ENCODE results near the gene TAGLN2. TPM values are rescaled to one million over a fixed set of nuclear protein-coding genes. Genes with fewer than 3 reads are reported as not detected.

TAGLN2 gene
- total RNA-seq, 4 donors from 2014 or later = 65.1 to 235 (median 168) TPM

- H3K27me3 ChIP-seq = no peaks in the 10 kb centered on the region
- no peak for DNase-seq
- H3K27ac ChIP-seq = no peak overlapping the region
- WGBS, 2 donors (ENCODE audit: low coverage in 1 of 2) = 87 to 89% methylated on average over 21 to 48 of the region's 48 CpGs
- H3K36me3 ChIP-seq = no peaks in the 10 kb centered on the region
- intact Hi-C loops (cut with DNase I; ENCODE audit: low total_unique reads) = no loop called here
- in situ Hi-C loops (cut with MboI; ENCODE audit: low pct_ligation_motif_present in 1 of 4, low pct_unique_long_range_greater_than_20kb in 1 of 4, low sequenced_read_pairs in 3 of 4) = loop anchor here in 1 of 4 donors (10.0 kb wide), 1 partner anchor 75 kb away; no protein-coding TSS in a partner anchor
- peaks cover 0 to 10% (median 7%) of the 10 kb centered on the region in 4 donors for H3K4me1 ChIP-seq
- TF ChIP-seq EP300 (IDR thresholded peaks at IDR 0.05; ENCODE audit: low read depth) (no peak), CTCF (IDR thresholded peaks at IDR 0.05) (no peak), POLR2A (IDR thresholded peaks at IDR 0.05) (no peak), POLR2AphosphoS5 (IDR thresholded peaks at IDR 0.05) (no peak)
- H3K9me3 ChIP-seq = no peaks in the 10 kb centered on the region
- no peak overlapping the region for H3K4me3 ChIP-seq
Observed at GRCh38 chr1:159929155-159930051, 4.1 kb upstream of the TAGLN2 start.

GRCh38 chr1:159928491-159929050, 3.3 kb upstream of the TAGLN2 start:
- Histone ChIP-seq H3K27me3 (no peaks in the 10 kb centered on the region), H3K4me1 (peaks cover 0 to 15% (median 13%) of the 10 kb centered on the region in 4 donors), H3K4me3 (no peak overlapping the region), H3K27ac (no peak overlapping the region), H3K36me3 (no peaks in the 10 kb centered on the region), H3K9me3 (no peaks in the 10 kb centered on the region)
- 90 to 100% methylated on average over 3 to 7 of the region's 18 CpGs for WGBS, 2 donors (ENCODE audit: low coverage in 1 of 2)
- no peak for DNase-seq
- in situ Hi-C loops (cut with MboI; ENCODE audit: low pct_ligation_motif_present in 1 of 4, low pct_unique_long_range_greater_than_20kb in 1 of 4, low sequenced_read_pairs in 3 of 4) = no loop called here
- intact Hi-C loops (cut with DNase I; ENCODE audit: low total_unique reads) = no loop called here
- TF ChIP-seq POLR2AphosphoS5 (IDR thresholded peaks at IDR 0.05) = no peak
- no peak for TF ChIP-seq POLR2A (IDR thresholded peaks at IDR 0.05)
- no peak for TF ChIP-seq EP300 (IDR thresholded peaks at IDR 0.05; ENCODE audit: low read depth)
- TF ChIP-seq CTCF (IDR thresholded peaks at IDR 0.05) = no peak

GRCh38 chr1:159927849-159928431, 2.6 kb upstream of the TAGLN2 start:
- Histone ChIP-seq H3K36me3 (no peaks in the 10 kb centered on the region), H3K27me3 (no peaks in the 10 kb centered on the region), H3K9me3 (no peaks in the 10 kb centered on the region), H3K27ac (no peak overlapping the region), H3K4me3 (no peak overlapping the region), H3K4me1 (peaks cover 1 to 22% (median 19%) of the 10 kb centered on the region in 4 donors)
- in situ Hi-C loops (cut with MboI; ENCODE audit: low pct_ligation_motif_present in 1 of 4, low pct_unique_long_range_greater_than_20kb in 1 of 4, low sequenced_read_pairs in 3 of 4) = no loop called here
- TF ChIP-seq EP300 (IDR thresholded peaks at IDR 0.05; ENCODE audit: low read depth) (no peak), POLR2A (IDR thresholded peaks at IDR 0.05) (no peak), CTCF (IDR thresholded peaks at IDR 0.05) (no peak), POLR2AphosphoS5 (IDR thresholded peaks at IDR 0.05) (no peak)
- intact Hi-C loops (cut with DNase I; ENCODE audit: low total_unique reads) = no loop called here
- DNase-seq = no peak
- 75 to 83% methylated on average over 2 to 13 of the region's 13 CpGs for WGBS, 2 donors (ENCODE audit: low coverage in 1 of 2)

GRCh38 chr1:159927211-159927848, 2.0 kb upstream of the TAGLN2 start:
- Histone ChIP-seq H3K4me1 (peaks cover 6 to 28% (median 26%) of the 10 kb centered on the region in 4 donors), H3K27me3 (no peaks in the 10 kb centered on the region), H3K27ac (no peak overlapping the region), H3K9me3 (no peaks in the 10 kb centered on the region), H3K4me3 (no peak overlapping the region), H3K36me3 (no peaks in the 10 kb centered on the region)
- in situ Hi-C loops (cut with MboI; ENCODE audit: low pct_ligation_motif_present in 1 of 4, low pct_unique_long_range_greater_than_20kb in 1 of 4, low sequenced_read_pairs in 3 of 4) (no loop called here), intact Hi-C loops (cut with DNase I; ENCODE audit: low total_unique reads) (no loop called here)
- no peak for TF ChIP-seq POLR2A (IDR thresholded peaks at IDR 0.05)
- no peak for DNase-seq
- WGBS, 2 donors (ENCODE audit: low coverage in 1 of 2) = 92% methylated on average over 15 of the region's 16 CpGs; no CpG with 5 or more reads in 1 of the 2 donors

All from transverse colon (tissue), 4 donors.